GM12865 (cell line): Measurements from ENCODE around the gene CBARP.
"Not testable (repeated sequence)": the region's sequence is repeated elsewhere in the genome, so short reads cannot be mapped to it uniquely, and the experiment has no call there.

Source experiments
- DNase-seq: peaks from one replicate; pipeline ENCODE4 v3.0.0; 2010; ENCODE audit warnings: low read depth
- H3K4me3 ChIP-seq: 2 replicates; pipeline ENCODE4 v1.5.1; 2011; ENCODE audit warnings: mild to moderate bottlenecking, low read depth, low read length, control low read depth
- TF ChIP-seq, protein P1 (sequence below): IDR thresholded peaks from 2 replicates; pipeline ENCODE4 v1.5.1; 2011; ENCODE audit warnings: low read length, control low read depth, low read depth, inconsistent platforms; ENCODE audit not compliant: insufficient read depth; ENCODE audit errors: missing control alignments

The CBARP gene

DNA sequence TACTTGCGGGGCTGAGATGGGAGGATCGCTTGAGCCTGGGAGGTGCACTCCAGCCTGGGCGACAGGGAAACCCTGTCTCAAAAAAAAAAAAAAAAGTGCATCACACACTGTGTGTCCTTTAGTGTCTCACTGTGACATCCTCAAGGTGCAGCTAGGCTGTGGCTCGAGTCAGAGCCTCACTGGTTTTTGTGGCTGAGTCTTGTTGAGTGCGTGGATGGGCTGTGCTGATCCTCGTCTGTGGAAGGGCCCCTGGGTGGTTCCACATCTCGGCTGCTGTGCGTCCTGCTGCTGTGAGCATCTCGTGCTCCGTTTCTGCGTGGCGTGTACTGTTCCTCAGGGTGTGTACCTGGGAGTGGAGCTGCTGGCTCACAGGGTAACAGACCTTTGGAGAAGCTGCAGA, 21.0 kb downstream of the CBARP start:
- no peak overlapping the region for H3K4me3 ChIP-seq
- no peak for DNase-seq
- TF ChIP-seq, protein P1, sequence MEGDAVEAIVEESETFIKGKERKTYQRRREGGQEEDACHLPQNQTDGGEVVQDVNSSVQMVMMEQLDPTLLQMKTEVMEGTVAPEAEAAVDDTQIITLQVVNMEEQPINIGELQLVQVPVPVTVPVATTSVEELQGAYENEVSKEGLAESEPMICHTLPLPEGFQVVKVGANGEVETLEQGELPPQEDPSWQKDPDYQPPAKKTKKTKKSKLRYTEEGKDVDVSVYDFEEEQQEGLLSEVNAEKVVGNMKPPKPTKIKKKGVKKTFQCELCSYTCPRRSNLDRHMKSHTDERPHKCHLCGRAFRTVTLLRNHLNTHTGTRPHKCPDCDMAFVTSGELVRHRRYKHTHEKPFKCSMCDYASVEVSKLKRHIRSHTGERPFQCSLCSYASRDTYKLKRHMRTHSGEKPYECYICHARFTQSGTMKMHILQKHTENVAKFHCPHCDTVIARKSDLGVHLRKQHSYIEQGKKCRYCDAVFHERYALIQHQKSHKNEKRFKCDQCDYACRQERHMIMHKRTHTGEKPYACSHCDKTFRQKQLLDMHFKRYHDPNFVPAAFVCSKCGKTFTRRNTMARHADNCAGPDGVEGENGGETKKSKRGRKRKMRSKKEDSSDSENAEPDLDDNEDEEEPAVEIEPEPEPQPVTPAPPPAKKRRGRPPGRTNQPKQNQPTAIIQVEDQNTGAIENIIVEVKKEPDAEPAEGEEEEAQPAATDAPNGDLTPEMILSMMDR: no peak

DNA sequence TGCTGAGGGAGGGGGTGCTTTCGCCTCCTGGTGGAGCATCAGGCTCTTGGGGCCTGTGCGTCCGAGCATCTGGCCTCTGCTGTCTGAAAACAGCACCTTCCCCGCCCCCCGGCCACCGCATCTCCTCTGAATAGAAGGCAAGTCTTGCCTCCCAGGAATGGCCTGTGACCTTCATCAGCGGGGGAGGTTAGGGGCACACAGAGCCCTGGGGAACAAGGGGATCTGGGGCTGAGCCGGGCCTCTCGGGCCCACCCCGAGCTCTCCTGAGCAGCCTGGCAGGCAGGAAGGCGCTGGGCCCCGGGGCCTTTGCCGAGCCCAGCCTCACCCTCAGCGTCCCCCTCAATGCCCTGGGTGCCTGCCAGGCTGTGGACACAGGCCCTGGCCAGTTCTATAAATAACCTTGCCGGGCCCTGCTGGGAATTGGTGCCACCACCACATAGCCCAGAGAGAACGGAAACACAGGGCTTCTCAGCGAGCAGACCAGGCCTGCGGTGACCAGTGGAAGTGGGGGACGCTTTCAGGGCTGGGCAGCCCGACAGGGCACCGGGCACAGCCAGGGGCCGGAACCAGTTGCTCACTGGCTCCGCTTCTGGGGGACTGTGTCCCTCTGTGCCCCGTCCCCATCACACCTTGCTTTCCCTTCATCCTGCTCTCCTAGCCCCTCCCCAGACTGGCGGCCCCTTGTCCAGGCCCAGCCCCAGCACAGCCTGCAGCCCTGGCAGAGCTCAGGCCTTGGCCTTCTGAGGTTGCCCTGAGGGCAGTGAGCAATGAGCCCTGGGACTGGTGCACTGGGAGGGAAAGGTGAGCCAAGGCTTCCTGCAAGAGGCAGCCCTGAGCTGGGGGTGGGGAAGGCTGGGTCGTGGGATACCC, 22.7 kb downstream of the CBARP start:
- DNase-seq: no peak
- H3K4me3 ChIP-seq: no peak overlapping the region

DNA sequence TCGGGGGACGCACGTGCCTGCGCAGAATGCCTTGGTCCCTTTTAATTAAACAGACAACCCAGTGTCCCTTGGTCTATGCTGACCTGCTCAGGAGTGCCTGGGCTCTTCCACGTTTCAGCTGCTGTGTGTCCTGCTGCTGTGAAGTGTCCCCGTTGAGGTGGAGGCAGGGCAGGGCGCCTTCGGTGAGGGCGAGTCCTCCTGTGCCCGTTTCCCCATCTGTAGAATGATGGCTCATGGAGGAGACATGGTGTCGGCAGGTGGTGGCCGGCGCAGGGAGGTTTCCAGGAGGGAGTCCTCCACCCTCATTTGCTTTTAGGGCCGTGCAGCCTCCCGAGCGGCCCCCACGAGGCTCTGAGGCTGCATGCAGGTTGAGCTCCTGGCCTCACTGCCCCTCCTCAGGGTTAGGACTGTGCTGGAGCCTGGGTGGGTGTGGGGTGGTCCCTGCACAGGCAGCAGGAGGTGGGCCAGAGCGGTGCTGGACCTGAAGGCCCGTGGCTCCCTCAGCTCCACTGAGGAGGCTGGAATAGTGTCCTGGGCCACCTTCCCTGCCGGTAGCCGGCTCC, 23.4 kb downstream of the CBARP start:
- TF ChIP-seq, protein P1: no peak
- no peak overlapping the region; the same call in 1 of the 2 replicates for H3K4me3 ChIP-seq
- DNase-seq: no peak

More for the DNA sequence above, 22.7 kb downstream of the CBARP start:
- TF ChIP-seq, protein P1: no peak

DNA sequence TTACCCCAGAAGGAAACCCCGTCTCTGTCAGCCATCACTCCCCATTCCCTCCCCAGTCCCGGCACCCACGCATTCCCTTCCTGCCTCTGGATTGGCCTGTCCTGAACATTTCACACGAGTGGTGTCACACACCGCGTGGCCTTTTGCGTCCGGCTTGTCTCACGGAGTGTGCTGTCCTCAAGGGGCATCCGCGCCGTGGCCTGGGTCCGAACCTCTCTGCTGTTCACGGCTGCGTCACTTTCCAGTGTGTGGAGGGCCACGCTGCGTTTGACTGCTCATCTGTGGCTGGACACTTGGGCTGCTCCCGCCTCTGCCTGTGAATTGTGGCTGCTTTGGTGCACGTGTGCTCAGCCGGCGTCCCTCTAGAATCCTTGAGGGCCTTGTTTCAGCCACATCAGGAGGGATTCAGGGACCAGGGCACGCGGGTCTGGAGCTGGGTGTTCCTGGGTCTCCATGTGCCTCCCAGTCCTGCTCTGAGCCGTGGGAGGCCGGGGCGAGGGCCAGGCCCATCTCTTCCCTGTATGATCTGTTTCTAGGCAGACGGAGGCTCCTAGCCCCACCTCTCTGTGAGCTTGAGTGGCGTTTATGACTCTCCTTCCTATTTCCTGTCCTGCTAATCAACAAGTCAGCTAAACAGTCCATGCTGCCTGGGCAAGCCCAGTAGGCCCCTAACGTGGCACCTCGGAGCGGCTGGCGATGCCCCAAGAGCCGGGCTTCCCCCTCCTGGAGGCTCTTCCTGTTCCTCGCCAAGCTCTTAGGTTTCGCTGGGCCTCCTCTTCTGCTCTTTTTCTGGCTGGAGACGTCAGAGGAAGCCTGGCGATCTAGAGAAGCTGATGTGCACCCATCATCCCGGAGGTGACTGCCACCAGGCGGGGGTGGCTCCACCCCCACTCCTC, 24.2 kb downstream of the CBARP start:
- TF ChIP-seq, protein P1: no peak
- peak overlapping the region; percentile 26 for H3K4me3 ChIP-seq
- peak; percentile 74 for DNase-seq

DNA sequence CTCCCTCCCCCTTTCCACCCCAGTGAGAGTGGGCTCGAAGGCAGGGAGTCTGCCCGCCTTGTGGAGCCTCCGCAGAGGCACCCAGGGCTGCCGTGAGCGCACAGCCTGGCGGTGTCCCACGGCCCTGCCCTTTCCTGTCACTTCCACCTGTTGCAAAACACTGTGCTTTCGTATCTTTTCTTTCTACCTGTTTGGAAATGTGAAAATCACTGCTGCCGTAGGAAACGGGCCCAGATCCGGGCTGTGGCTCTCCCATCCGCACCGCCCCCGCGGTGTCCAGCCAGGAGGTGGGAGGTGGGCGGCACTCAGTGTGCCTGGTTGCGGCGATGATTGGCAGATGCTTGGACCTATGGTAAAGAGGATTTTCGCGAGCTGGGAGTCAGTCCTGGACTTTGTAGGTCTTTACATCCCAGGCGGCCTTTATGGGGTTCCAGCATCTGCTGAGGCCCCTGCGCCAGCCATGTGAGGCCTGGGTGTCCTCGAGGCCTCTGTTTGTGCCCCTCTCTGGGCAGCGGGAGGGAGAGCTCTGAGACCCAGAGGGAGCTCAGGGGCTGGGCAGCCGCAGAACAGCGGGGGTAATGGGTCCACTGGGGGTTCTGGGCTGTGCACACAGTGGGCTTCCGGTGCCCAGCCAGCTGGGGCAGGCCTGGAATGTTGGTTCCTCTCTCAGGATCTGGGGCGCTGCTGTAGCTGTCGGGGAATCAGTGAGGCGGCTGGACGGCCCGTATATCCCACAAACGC, 26.1 kb downstream of the CBARP start:
- no peak overlapping the region for H3K4me3 ChIP-seq
- no peak for DNase-seq
- TF ChIP-seq, protein P1: no peak

DNA sequence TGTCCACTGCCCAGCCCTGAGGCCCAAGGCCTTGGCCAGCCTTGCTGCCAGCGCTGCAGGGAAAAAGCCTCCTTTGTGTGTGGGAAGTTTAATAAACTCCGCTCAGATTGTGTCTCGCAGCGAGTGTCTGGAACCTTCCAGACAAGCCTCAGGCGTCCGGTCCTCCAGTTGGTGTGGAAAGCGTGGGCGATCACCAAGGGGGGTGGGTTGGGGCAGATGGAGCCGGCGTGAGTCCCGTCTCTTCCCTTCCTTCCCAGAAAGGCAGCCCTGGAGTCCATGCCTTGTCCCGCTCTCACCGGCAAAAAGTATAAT, 27.6 kb downstream of the CBARP start:
- no peak overlapping the region for H3K4me3 ChIP-seq
- TF ChIP-seq, protein P1: no peak
- DNase-seq: no peak

DNA sequence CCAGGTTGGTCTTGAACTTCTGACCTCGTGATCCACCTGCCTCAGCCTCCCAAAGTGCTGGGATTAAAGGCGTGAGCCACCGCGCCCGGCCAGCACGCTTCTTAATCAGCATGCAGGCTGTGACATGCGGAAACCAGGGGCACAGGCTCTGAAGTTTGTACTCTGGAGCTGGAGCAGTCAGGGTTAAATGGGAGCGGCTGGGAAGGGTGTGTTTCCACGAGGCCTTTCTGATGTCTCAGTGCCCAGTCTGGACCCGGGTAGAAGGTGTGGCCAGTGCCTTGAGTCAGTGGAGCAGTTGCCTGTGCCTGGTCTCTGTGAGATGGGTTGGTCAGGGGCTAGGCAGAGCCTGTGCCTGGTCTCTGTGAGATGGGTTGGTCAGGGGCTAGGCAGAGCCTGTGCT, 29.0 kb downstream of the CBARP start:
- H3K4me3 ChIP-seq, DNase-seq: not testable (repeated sequence)
